Immature natural killer cell (primary cell): Measurements from ENCODE around the gene CHFR. TPM values are rescaled to one million over a fixed set of nuclear protein-coding genes. Genes with fewer than 3 reads are reported as not detected.

Experiments used
- DNase-seq, 3 donors: peaks; one replicate each; pipeline ENCODE4 v3.0.0; 2022; ENCODE audit warnings: mixed read lengths in 1 of 3
- H3K27ac Mint-ChIP-seq, 6 donors: one replicate each; pipeline ENCODE4 v1.8.0; 2020; ENCODE audit warnings: mixed read lengths in 6 of 6, mild to moderate bottlenecking in 5 of 6, inconsistent platforms in 4 of 6, moderate library complexity in 3 of 6
- H3K27me3 Mint-ChIP-seq, 3 donors: one replicate each; pipeline ENCODE4 v1.8.0; 2020 to 2021; ENCODE audit warnings: low read depth in 3 of 3, mild to moderate bottlenecking in 3 of 3, mixed read lengths in 3 of 3, moderate library complexity in 3 of 3, inconsistent platforms in 1 of 3
- H3K36me3 Mint-ChIP-seq, 3 donors: one replicate each; pipeline ENCODE4 v1.8.0; 2020; ENCODE audit warnings: mixed read lengths in 3 of 3, inconsistent platforms in 2 of 3, mild to moderate bottlenecking in 2 of 3
- H3K4me1 Mint-ChIP-seq, 2 donors: one replicate each; pipeline ENCODE4 v1.8.0; 2020; ENCODE audit warnings: inconsistent platforms in 2 of 2, mild to moderate bottlenecking in 2 of 2, mixed read lengths in 2 of 2, moderate library complexity in 1 of 2
- H3K4me3 Mint-ChIP-seq, 5 donors: one replicate each; pipeline ENCODE4 v1.8.0; 2020; ENCODE audit warnings: mild to moderate bottlenecking in 5 of 5, mixed read lengths in 5 of 5, inconsistent platforms in 3 of 5, moderate library complexity in 3 of 5
- H3K9me3 Mint-ChIP-seq, 6 donors: one replicate each; pipeline ENCODE4 v1.8.0; 2020; ENCODE audit warnings: mild to moderate bottlenecking in 6 of 6, mixed read lengths in 6 of 6, inconsistent platforms in 4 of 6, moderate library complexity in 3 of 6
- polyA plus RNA-seq, 3 donors: library from polyadenylated mRNA; unstranded; fragments of 300-500 nt; fragmentation: Illumina TruSeq; gene quantifications; one replicate each; pipeline ENCODE4 v1.2.3, GENCODE V29; 2021

The CHFR gene
- polyA plus RNA-seq, 3 donors from 2014 or later = 28.9 to 66.5 (median 31.5) TPM

DNA sequence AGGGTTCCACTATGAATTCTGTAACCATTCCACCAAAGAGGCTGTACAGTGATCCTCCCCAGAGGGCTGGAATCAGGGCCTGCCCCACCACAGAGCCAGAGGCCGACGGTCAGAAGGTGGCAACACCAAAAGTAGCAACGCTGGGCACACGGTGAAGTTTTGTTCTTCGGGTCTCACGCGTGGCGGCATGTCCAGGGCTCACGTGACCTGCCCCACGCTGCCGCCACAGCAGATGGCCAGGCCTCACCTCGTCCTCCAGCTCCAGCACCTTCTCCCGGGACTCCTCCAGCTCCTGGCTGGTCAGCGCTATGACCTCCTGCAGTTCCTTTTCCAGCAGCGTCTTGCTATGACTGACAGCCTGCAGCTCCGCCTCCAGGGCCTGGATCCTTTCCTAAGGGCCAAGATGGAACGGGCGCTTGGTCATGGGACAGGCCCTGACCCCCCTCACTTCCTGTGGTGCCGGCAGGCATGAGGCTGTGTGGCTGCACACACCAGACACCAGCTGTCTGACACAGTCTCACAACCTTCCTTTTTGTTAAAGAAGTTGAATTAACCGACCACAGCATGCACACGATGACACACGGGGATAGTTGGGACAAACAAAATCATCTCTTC is 103.4 kb downstream of the CHFR start:
- DNase-seq = no peak
- Mint-ChIP-seq H3K4me1 (no peaks in the 10 kb centered on the region), H3K27ac (peak overlapping the region in 1 of 6 donors; percentile 2), H3K9me3 (no peaks in the 10 kb centered on the region), H3K4me3 (no peak overlapping the region), H3K36me3 (peaks cover 25 to 51% (median 37%) of the 10 kb centered on the region in 3 donors), H3K27me3 (peaks cover 4 to 15% (median 5%) of the 10 kb centered on the region in 3 donors)

Other genes with a start within 250 kb of the CHFR start
- gene POLE, start 200.3 kb downstream of the CHFR start, polyA plus RNA-seq = 1 to 10 TPM; 2.2 to 8.8 (median 2.3) TPM
- gene PXMP2, start 200.0 kb downstream of the CHFR start, polyA plus RNA-seq = 10 to 100 TPM; 12.5 to 18.2 (median 17.3) TPM
- gene PGAM5, start 176.8 kb downstream of the CHFR start, polyA plus RNA-seq = 10 to 100 TPM; 12.1 to 19.6 (median 18.7) TPM
- gene ANKLE2, start 125.8 kb downstream of the CHFR start, polyA plus RNA-seq = 10 to 100 TPM; 14.4 to 26.7 (median 22.3) TPM
- 10 to 100 TPM in 1 of 3 donors, 1 to 10 TPM in 1, under 1 TPM in 1; 0.69 to 21.9 (median 3.8) TPM for gene GOLGA3, start 58.7 kb downstream of the CHFR start, polyA plus RNA-seq
- 1 to 10 TPM in 1 of 3 donors, under 1 TPM in 1, not detected in 1; 0.92 to 1.6 TPM for gene ZNF605, start 68.7 kb upstream of the CHFR start, polyA plus RNA-seq
- 10 to 100 TPM in 2 of 3 donors, 1 to 10 TPM in 1; 7.2 to 15.9 (median 12.1) TPM for gene ZNF26, start 98.8 kb upstream of the CHFR start, polyA plus RNA-seq
- gene ZNF84, start 149.9 kb upstream of the CHFR start, polyA plus RNA-seq = 10 to 100 TPM in 2 of 3 donors, 1 to 10 TPM in 1; 8.1 to 14.7 (median 11.7) TPM
- 10 to 100 TPM; 12.8 to 15.8 (median 14.4) TPM for gene ZNF140, start 193.3 kb upstream of the CHFR start, polyA plus RNA-seq
- under 1 TPM; 0.30 to 0.38 (median 0.37) TPM for gene ZNF891, start 242.7 kb upstream of the CHFR start, polyA plus RNA-seq
- 10 to 100 TPM in 1 of 3 donors, 1 to 10 TPM in 2; 5.0 to 10.4 (median 5.1) TPM for gene ZNF10, start 243.0 kb upstream of the CHFR start, polyA plus RNA-seq